H1 (cell line): ENCODE results near the gene MAGEB1. TPM values are rescaled to one million over a fixed set of nuclear protein-coding genes. Genes with fewer than 3 reads are reported as not detected.

ENCODE experiments used
- CTCF ChIA-PET: fragments of 300-600 bp; sonication (Branson Sonifier 250); formaldehyde crosslinking; loops from one replicate; lab custom pipeline; 2021; ENCODE audit not compliant: partially characterized antibody; lab: Charles Lee
- POLR2A ChIA-PET: fragments of 300-600 bp; sonication (Branson Sonifier 250); formaldehyde crosslinking; loops from one replicate; lab custom pipeline; 2021; ENCODE audit warnings: inconsistent platforms; ENCODE audit not compliant: partially characterized antibody; lab: Charles Lee
- DNase-seq, 2 experiments: peaks; one replicate each; pipeline versions ENCODE4 v3.0.0 to v3.0.0-alpha.2; 2010 to 2022; ENCODE audit warnings: low spot score in 2 of 2, low read depth in 1 of 2, mixed read lengths in 1 of 2
- FAIRE-seq: peaks from 2 replicates; lab custom pipeline; 2011; peaks lifted over from hg19 to GRCh38; lab: Jason Lieb, UNC
- H2AFZ ChIP-seq: 2 replicates; pipeline ENCODE4 v1.8.1; 2012; ENCODE audit warnings: low read length, inconsistent platforms
- H2AK5ac ChIP-seq: 2 replicates; pipeline ENCODE4 v1.6.1; 2013; ENCODE audit warnings: low read depth, low read length
- H2BK120ac ChIP-seq: replicated peaks from 2 replicates; pipeline ENCODE3; 2013; ENCODE audit warnings: low read depth, low read length, inconsistent platforms
- H2BK12ac ChIP-seq: 2 replicates; pipeline ENCODE4 v1.6.1; 2013; ENCODE audit warnings: low read depth, low read length
- H2BK15ac ChIP-seq: 2 replicates; pipeline ENCODE4 v1.6.1; 2013; ENCODE audit warnings: low read length
- H2BK20ac ChIP-seq: 2 replicates; pipeline ENCODE4 v1.6.1; 2013; ENCODE audit warnings: low read length
- H2BK5ac ChIP-seq: 2 replicates; pipeline ENCODE4 v1.6.1; 2013; ENCODE audit warnings: low read depth, low read length
- H3K14ac ChIP-seq: 2 replicates; pipeline ENCODE4 v1.6.1; 2013; ENCODE audit warnings: inconsistent platforms; ENCODE audit not compliant: insufficient read length
- H3K18ac ChIP-seq: 2 replicates; pipeline ENCODE4 v1.6.1; 2013; ENCODE audit warnings: low read length; ENCODE audit errors: extremely low read depth
- H3K23ac ChIP-seq: 2 replicates; pipeline ENCODE4 v1.6.1; 2013; ENCODE audit warnings: inconsistent platforms; ENCODE audit not compliant: insufficient read length
- H3K23me2 ChIP-seq: 2 replicates; pipeline ENCODE4 v1.6.1; 2013; ENCODE audit warnings: low read depth, low read length
- H3K27ac ChIP-seq: 2 replicates; pipeline ENCODE4 v1.6.1; 2011; ENCODE audit warnings: low read depth, low read length, inconsistent platforms
- H3K27me3 ChIP-seq, 4 experiments: replicated peaks in 1 of 4; 1 replicate in 1 of 4; 2 replicates in 3 of 4; pipeline versions ENCODE4 v1.6.1 to v1.8.1; 2011 to 2013; ENCODE audit warnings: low read length in 3 of 4, mild to moderate bottlenecking in 3 of 4, inconsistent platforms in 2 of 4, mixed read lengths in 2 of 4, moderate library complexity in 1 of 4; ENCODE audit not compliant: control insufficient read depth in 3 of 4, insufficient read depth in 3 of 4; ENCODE audit errors: extremely low read depth in 1 of 4
- H3K36me3 ChIP-seq, 4 experiments: 2 replicates each; pipeline versions ENCODE4 v1.6.1 to v1.8.1; 2011 to 2013; ENCODE audit warnings: mild to moderate bottlenecking in 4 of 4, low read length in 3 of 4, moderate library complexity in 2 of 4, control low read depth in 1 of 4, inconsistent platforms in 1 of 4; ENCODE audit not compliant: insufficient read depth in 4 of 4, control insufficient read depth in 2 of 4
- H3K4ac ChIP-seq: replicated peaks from 2 replicates; pipeline ENCODE3; 2013; ENCODE audit warnings: low read length, low read depth, mixed read lengths, inconsistent platforms; ENCODE audit not compliant: insufficient read length
- H3K4me1 ChIP-seq, 4 experiments: replicated peaks in 1 of 4; 1 replicate in 1 of 4; 2 replicates in 3 of 4; pipeline versions ENCODE4 v1.6.1 to v1.8.1; 2011 to 2013; ENCODE audit warnings: low read length in 3 of 4, inconsistent platforms in 2 of 4, mixed read lengths in 1 of 4; ENCODE audit not compliant: insufficient read depth in 4 of 4, control insufficient read depth in 3 of 4
- H3K4me2 ChIP-seq, 2 experiments: 2 replicates each; pipeline versions ENCODE4 v1.6.1 to v1.8.1; 2011 to 2013; ENCODE audit warnings: low read depth in 2 of 2, low read length in 2 of 2, control low read depth in 1 of 2, inconsistent platforms in 1 of 2, mild to moderate bottlenecking in 1 of 2; ENCODE audit not compliant: insufficient read depth in 1 of 2
- H3K4me3 ChIP-seq, 4 experiments: fragments of 200-600, 300-600 bp in 1 of 4; sonication (generic), shearing (Covaris generic), sonication (Bioruptor Twin) in 1 of 4; 2 replicates each; pipeline versions ENCODE4 v1.5.1 to v1.8.1; 2011 to 2016; ENCODE audit warnings: low read length in 4 of 4, low read depth in 3 of 4, control low read depth in 2 of 4, inconsistent platforms in 2 of 4, mild to moderate bottlenecking in 2 of 4, mixed read lengths in 1 of 4, moderate library complexity in 1 of 4; ENCODE audit not compliant: insufficient read depth in 2 of 4; ENCODE audit errors: extremely low read depth in 1 of 4
- H3K56ac ChIP-seq: replicated peaks from 2 replicates; pipeline ENCODE3; 2013; ENCODE audit warnings: low read depth, mild to moderate bottlenecking, mixed read lengths, low read length, inconsistent platforms; ENCODE audit not compliant: insufficient read length
- H3K79me1 ChIP-seq: 2 replicates; pipeline ENCODE4 v1.6.1; 2013; ENCODE audit warnings: low read depth, low read length, control low read depth
- H3K79me2 ChIP-seq, 2 experiments: 2 replicates each; pipeline versions ENCODE4 v1.6.1 to v1.8.1; 2012 to 2013; ENCODE audit warnings: low read length in 2 of 2, mild to moderate bottlenecking in 2 of 2, inconsistent platforms in 1 of 2; ENCODE audit not compliant: insufficient read depth in 2 of 2, control insufficient read depth in 1 of 2
- H3K9ac ChIP-seq, 4 experiments: replicated peaks in 1 of 4; 1 replicate in 1 of 4; 2 replicates in 3 of 4; pipeline versions ENCODE4 v1.6.1 to v1.8.1; 2011 to 2013; ENCODE audit warnings: low read depth in 3 of 4, low read length in 3 of 4, control low read depth in 2 of 4, mild to moderate bottlenecking in 2 of 4, moderate library complexity in 2 of 4, inconsistent platforms in 1 of 4; ENCODE audit errors: extremely low read depth in 1 of 4
- H3K9me3 ChIP-seq, 2 experiments: 2 replicates each; pipeline versions ENCODE4 v1.6.1 to v1.8.1; 2012 to 2013; ENCODE audit warnings: mild to moderate bottlenecking in 2 of 2, moderate library complexity in 2 of 2, control low read depth in 1 of 2, inconsistent platforms in 1 of 2, low read depth in 1 of 2, low read length in 1 of 2, mixed read lengths in 1 of 2; ENCODE audit not compliant: insufficient read depth in 2 of 2
- H4K20me1 ChIP-seq, 2 experiments: replicated peaks in 1 of 2; 2 replicates each; pipeline versions ENCODE3 to v1.8.1; 2011 to 2013; ENCODE audit warnings: inconsistent platforms in 2 of 2, low read length in 2 of 2, mild to moderate bottlenecking in 1 of 2; ENCODE audit not compliant: insufficient read depth in 2 of 2, control insufficient read depth in 1 of 2
- H4K5ac ChIP-seq: 2 replicates; pipeline ENCODE4 v1.6.1; 2013; ENCODE audit warnings: low read length, low read depth, mixed read lengths, inconsistent platforms; ENCODE audit not compliant: insufficient read length
- H4K8ac ChIP-seq: 2 replicates; pipeline ENCODE4 v1.8.0; 2013; ENCODE audit warnings: mild to moderate bottlenecking, moderate library complexity, low read length, inconsistent platforms; ENCODE audit not compliant: insufficient read depth; ENCODE audit errors: extremely low read depth
- H4K91ac ChIP-seq: replicated peaks from 2 replicates; pipeline ENCODE3; 2013; ENCODE audit warnings: low read length, mixed read lengths, inconsistent platforms; ENCODE audit not compliant: insufficient read length
- BCL11A ChIP-seq, 2 experiments: IDR thresholded peaks; one replicate each; pipeline ENCODE4 v1.6.1; 2011; ENCODE audit warnings: low read depth in 2 of 2, low read length in 2 of 2, mild to moderate bottlenecking in 2 of 2
- CBX5 ChIP-seq: fragments of 300-800, 300-1000 bp; sonication (generic); IDR thresholded peaks from 2 replicates; pipeline ENCODE4 v1.7.1; 2016; ENCODE audit warnings: antibody characterized with exemption, low read length, low read depth
- CBX8 ChIP-seq: fragments of 300-800, 300-1000 bp; sonication (generic); IDR thresholded peaks from 2 replicates; pipeline ENCODE4 v1.7.1; 2016; ENCODE audit warnings: low read depth, low read length, borderline replicate concordance
- CREB1 ChIP-seq: IDR thresholded peaks from 2 replicates; pipeline ENCODE4 v1.6.1; 2012; ENCODE audit warnings: inconsistent platforms
- CTBP2 ChIP-seq: IDR thresholded peaks from 2 replicates; pipeline ENCODE4 v1.7.0; 2011; ENCODE audit warnings: borderline replicate concordance, mild to moderate bottlenecking, moderate library complexity, mixed read lengths, low read length; ENCODE audit not compliant: insufficient read depth, insufficient read length
- JUN ChIP-seq: IDR thresholded peaks from 2 replicates; pipeline ENCODE4 v1.6.1; 2011; ENCODE audit warnings: low read depth, mild to moderate bottlenecking, improper control_type of control experiment, low read length
- MAX ChIP-seq: IDR thresholded peaks from 2 replicates; pipeline ENCODE4 v1.6.1; 2012; ENCODE audit warnings: inconsistent platforms
- NANOG ChIP-seq: IDR thresholded peaks from 2 replicates; pipeline ENCODE4 v1.6.1; 2011; ENCODE audit warnings: low read length, low read depth, mild to moderate bottlenecking, inconsistent platforms; ENCODE audit not compliant: insufficient read depth, poor library complexity, severe bottlenecking
- PHF8 ChIP-seq: fragments of 200-600 bp; sonication (generic); conservative IDR thresholded peaks from 2 replicates; pipeline ENCODE4 v1.7.1; 2012; ENCODE audit warnings: low read depth, mild to moderate bottlenecking, inconsistent platforms, low read length, moderate library complexity
- RXRA ChIP-seq: IDR thresholded peaks from 2 replicates; pipeline ENCODE4 v1.6.1; 2011; ENCODE audit warnings: low read depth, mild to moderate bottlenecking, low read length, moderate library complexity; ENCODE audit not compliant: insufficient read depth
- SIRT6 ChIP-seq: IDR thresholded peaks from one replicate; pipeline ENCODE4 v1.7.1; 2012; ENCODE audit warnings: low read length, inconsistent platforms
- SP4 ChIP-seq: IDR thresholded peaks from 2 replicates; pipeline ENCODE4 v1.6.1; 2012; ENCODE audit warnings: low read length, inconsistent platforms
- WGBS, 2 experiments: shearing (Covaris generic) in 1 of 2; methylation state at CpG; one replicate each; pipeline versions ENCODE4 v1.1.6 to v1.1.7; 2013 to 2015; ENCODE audit warnings: low lambda C conversion rate in 2 of 2, mixed read lengths in 2 of 2, inconsistent platforms in 1 of 2, low coverage in 1 of 2, missing lambda C conversion rate in 1 of 2; ENCODE audit not compliant: insufficient replicate concordance in 2 of 2, insufficient coverage in 1 of 2, insufficient read length in 1 of 2; ENCODE audit errors: extremely low coverage in 1 of 2, missing lambda C conversion rate in 1 of 2; 5-methylcytosine and 5-hydroxymethylcytosine counted together
- polyA plus RNA-seq, 7 experiments: library from polyadenylated mRNA; depleted of rRNA in 3 of 7; stranded (reverse) in 5 of 7; unstranded in 2 of 7; fragments of >200 nt in 5 of 7; fragments of 200-250 nt in 2 of 7; gene quantifications; 1 replicate in 5 of 7; 2 replicates in 1 of 7; 4 replicates in 1 of 7; pipeline versions ENCODE4 v1.2.1 to v1.2.3, GENCODE V29; 2011 to 2013; ENCODE audit warnings: missing spikeins in 2 of 7, mixed read lengths in 2 of 7
- total RNA-seq: library from RNA; stranded (reverse); fragmentation: NEBNext Ultra II Directional; extraction: Animal tissue kit (Norgen Biotek cat#: 25700); gene quantifications from 2 replicates; pipeline ENCODE4 v1.2.1, GENCODE V29; 2021

MAGEB1 gene
- total and polyA plus RNA-seq, 2 of the 8 experiments (the other 6 are each of a cell fraction or from before 2014, with no cell fraction given), result 0.05 TPM; not detected in 1

DNA sequence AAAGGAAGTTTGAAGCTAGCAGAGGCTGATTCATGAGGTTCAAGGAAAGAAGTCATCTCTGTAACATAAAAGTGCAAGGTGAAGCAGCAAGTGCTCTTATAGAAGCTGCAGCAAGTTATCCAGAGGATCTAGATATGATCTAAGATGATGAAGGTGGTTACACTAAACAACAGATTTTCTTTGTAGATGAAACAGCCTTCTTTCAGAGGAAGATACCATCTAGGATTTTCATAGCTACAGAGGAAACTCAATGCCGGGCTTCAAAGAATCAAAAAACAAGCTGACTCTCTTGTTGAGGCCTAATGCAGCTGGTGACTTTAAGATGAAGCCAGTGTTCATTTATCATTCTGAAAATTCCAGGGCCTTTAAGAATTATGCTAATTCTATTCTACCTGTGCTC is 33.5 kb downstream of the MAGEB1 start:
- FAIRE-seq (no peak), DNase-seq (no peak)
- Histone ChIP-seq H3K36me3 (no peaks in the 10 kb centered on the region), H2AK5ac (no peak overlapping the region), H3K27ac (no peak overlapping the region), H3K4me1 (no peaks in the 10 kb centered on the region), H2BK120ac (no peak overlapping the region), H4K8ac (no peak overlapping the region), H3K23me2 (no peaks in the 10 kb centered on the region), H3K9ac (no peak overlapping the region), H3K18ac (no peak overlapping the region), H2BK20ac (no peak overlapping the region), H3K27me3 (no peaks in the 10 kb centered on the region), H2BK15ac (no peak overlapping the region), H2AFZ (no peak overlapping the region), H3K79me1 (no peaks in the 10 kb centered on the region), H3K14ac (no peak overlapping the region), H3K23ac (no peak overlapping the region), H4K91ac (no peak overlapping the region), H3K56ac (no peak overlapping the region), H2BK12ac (no peak overlapping the region), H3K4me3 (no peak overlapping the region), H4K20me1 (no peaks in the 10 kb centered on the region), H2BK5ac (no peak overlapping the region), H3K9me3 (no peaks in the 10 kb centered on the region), H3K4me2 (no peak overlapping the region), H3K4ac (no peak overlapping the region), H4K5ac (no peak overlapping the region), H3K79me2 (no peaks in the 10 kb centered on the region)
- 88% methylated on average over 1 of the region's 1 CpG; no CpG with 5 or more reads in 1 of the 2 experiments for WGBS, 2 experiments
- CTCF ChIA-PET, result interaction anchor here (0.6 to 1.1 kb wide), 2 partner anchors 67 to 228 kb away, joined by 3 read pairs; no protein-coding TSS in a partner anchor
- TF ChIP-seq PHF8, result no peak
- no peak for TF ChIP-seq CTBP2
- TF ChIP-seq SIRT6, result no peak
- no peak for TF ChIP-seq CBX8
- no peak for TF ChIP-seq RXRA
- TF ChIP-seq BCL11A (IDR thresholded peaks at IDR 0.05; ENCODE audit: low read depth in 2 of 2, low read length in 2 of 2), result no peak
- TF ChIP-seq SP4, result no peak
- TF ChIP-seq JUN, result no peak
- no peak for TF ChIP-seq NANOG
- TF ChIP-seq MAX, result no peak
- TF ChIP-seq CBX5, result no peak
- no peak for TF ChIP-seq CREB1
- POLR2A ChIA-PET, result no interaction called here
